Measurements from ENCODE around the gene STRN. TPM values are rescaled to one million over a fixed set of nuclear protein-coding genes. Genes with fewer than 3 reads are reported as not detected.

STRN gene
- total RNA-seq, 2 experiments from 2014 or later: 16.1 to 32.6 TPM

- POLR2A ChIA-PET: no interaction called here
- H3K4me3 ChIP-seq (ENCODE audit: low read depth, low read length, poor library complexity, severe bottlenecking): no peak overlapping the region
- TF ChIP-seq, protein P1, sequence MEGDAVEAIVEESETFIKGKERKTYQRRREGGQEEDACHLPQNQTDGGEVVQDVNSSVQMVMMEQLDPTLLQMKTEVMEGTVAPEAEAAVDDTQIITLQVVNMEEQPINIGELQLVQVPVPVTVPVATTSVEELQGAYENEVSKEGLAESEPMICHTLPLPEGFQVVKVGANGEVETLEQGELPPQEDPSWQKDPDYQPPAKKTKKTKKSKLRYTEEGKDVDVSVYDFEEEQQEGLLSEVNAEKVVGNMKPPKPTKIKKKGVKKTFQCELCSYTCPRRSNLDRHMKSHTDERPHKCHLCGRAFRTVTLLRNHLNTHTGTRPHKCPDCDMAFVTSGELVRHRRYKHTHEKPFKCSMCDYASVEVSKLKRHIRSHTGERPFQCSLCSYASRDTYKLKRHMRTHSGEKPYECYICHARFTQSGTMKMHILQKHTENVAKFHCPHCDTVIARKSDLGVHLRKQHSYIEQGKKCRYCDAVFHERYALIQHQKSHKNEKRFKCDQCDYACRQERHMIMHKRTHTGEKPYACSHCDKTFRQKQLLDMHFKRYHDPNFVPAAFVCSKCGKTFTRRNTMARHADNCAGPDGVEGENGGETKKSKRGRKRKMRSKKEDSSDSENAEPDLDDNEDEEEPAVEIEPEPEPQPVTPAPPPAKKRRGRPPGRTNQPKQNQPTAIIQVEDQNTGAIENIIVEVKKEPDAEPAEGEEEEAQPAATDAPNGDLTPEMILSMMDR (conservative IDR thresholded peaks at IDR 0.05; ENCODE audit: low read length): no peak
- TF ChIP-seq EZH2phosphoT487 (IDR thresholded peaks at IDR 0.05; ENCODE audit: borderline replicate concordance, low read depth, low read length): no peak
- BruUV-seq (replicated peaks): no TSS peak
- no peak overlapping the region for H2AFZ ChIP-seq (ENCODE audit: low read length)
- H4K20me1 ChIP-seq (ENCODE audit: insufficient read depth, low read length): no peaks in the 10 kb centered on the region
- intact Hi-C loops (cut with micrococcal nuclease; ENCODE audit: unreplicated experiment): no loop called here
- no peaks in the 10 kb centered on the region for H3K4me1 ChIP-seq (ENCODE audit: insufficient read depth, low read length, poor library complexity, severe bottlenecking)
- no peak overlapping the region for H3K4me2 ChIP-seq (ENCODE audit: low read length)
- no peaks in the 10 kb centered on the region for H3K36me3 ChIP-seq (ENCODE audit: insufficient read depth, low read length)
- CTCF ChIA-PET (ENCODE audit: unreplicated experiment): no interaction called here
- no peaks in the 10 kb centered on the region for H3K9me2 ChIP-seq (ENCODE audit: insufficient read depth, low read length)
- no peak for DNase-seq (ENCODE audit: low spot score)
- H3K27ac ChIP-seq (ENCODE audit: low read depth, low read length, poor library complexity, severe bottlenecking): no peak overlapping the region
- H3K79me2 ChIP-seq (ENCODE audit: insufficient read depth, low read depth, low read length): no peaks in the 10 kb centered on the region
- no peaks in the 10 kb centered on the region for H3K9me3 ChIP-seq (ENCODE audit: low read length)
Measured at GRCh38 chr2:36800381-36800780, 166.0 kb downstream of the STRN start.

DNA sequence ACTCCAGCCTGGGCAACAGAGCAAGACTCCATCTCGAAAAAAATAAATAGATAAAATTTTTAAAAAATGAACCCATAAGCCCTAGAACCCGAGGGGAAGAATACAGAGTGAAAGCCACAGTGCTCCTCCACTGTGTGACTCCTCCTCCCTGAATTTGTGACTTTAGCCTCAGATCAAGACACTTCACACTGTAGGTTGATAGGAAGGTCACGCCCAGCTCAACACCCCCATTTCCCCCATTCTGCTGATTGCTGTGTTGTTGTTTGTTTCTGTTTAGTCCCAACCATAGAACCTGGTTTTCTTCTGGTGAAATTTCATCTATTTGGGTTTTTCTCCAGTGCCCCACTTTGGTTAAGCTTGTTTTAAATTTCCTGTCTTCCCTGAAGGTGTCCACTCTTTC lies 167.6 kb downstream of the STRN start:
- TF ChIP-seq, protein P1 (conservative IDR thresholded peaks at IDR 0.05; ENCODE audit: low read length): no peak
- TF ChIP-seq EZH2phosphoT487 (IDR thresholded peaks at IDR 0.05; ENCODE audit: borderline replicate concordance, low read depth, low read length): no peak
- H3K9me3 ChIP-seq (ENCODE audit: low read length): no peaks in the 10 kb centered on the region
- BruUV-seq (replicated peaks): no TSS peak
- H4K20me1 ChIP-seq (ENCODE audit: insufficient read depth, low read length): no peaks in the 10 kb centered on the region
- ChIA-PET CTCF (ENCODE audit: unreplicated experiment) (no interaction called here), POLR2A (no interaction called here)
- no peak for DNase-seq (ENCODE audit: low spot score)
- no peak overlapping the region for H3K4me3 ChIP-seq (ENCODE audit: low read depth, low read length, poor library complexity, severe bottlenecking)
- no peaks in the 10 kb centered on the region for H3K4me1 ChIP-seq (ENCODE audit: insufficient read depth, low read length, poor library complexity, severe bottlenecking)
- H3K27ac ChIP-seq (ENCODE audit: low read depth, low read length, poor library complexity, severe bottlenecking): no peak overlapping the region
- no peak overlapping the region for H2AFZ ChIP-seq (ENCODE audit: low read length)
- H3K79me2 ChIP-seq (ENCODE audit: insufficient read depth, low read depth, low read length): no peaks in the 10 kb centered on the region
- no peak overlapping the region for H3K4me2 ChIP-seq (ENCODE audit: low read length)
- H3K36me3 ChIP-seq (ENCODE audit: insufficient read depth, low read length): no peaks in the 10 kb centered on the region
- no peaks in the 10 kb centered on the region for H3K9me2 ChIP-seq (ENCODE audit: insufficient read depth, low read length)
- intact Hi-C loops (cut with micrococcal nuclease; ENCODE audit: unreplicated experiment): no loop called here

DNA sequence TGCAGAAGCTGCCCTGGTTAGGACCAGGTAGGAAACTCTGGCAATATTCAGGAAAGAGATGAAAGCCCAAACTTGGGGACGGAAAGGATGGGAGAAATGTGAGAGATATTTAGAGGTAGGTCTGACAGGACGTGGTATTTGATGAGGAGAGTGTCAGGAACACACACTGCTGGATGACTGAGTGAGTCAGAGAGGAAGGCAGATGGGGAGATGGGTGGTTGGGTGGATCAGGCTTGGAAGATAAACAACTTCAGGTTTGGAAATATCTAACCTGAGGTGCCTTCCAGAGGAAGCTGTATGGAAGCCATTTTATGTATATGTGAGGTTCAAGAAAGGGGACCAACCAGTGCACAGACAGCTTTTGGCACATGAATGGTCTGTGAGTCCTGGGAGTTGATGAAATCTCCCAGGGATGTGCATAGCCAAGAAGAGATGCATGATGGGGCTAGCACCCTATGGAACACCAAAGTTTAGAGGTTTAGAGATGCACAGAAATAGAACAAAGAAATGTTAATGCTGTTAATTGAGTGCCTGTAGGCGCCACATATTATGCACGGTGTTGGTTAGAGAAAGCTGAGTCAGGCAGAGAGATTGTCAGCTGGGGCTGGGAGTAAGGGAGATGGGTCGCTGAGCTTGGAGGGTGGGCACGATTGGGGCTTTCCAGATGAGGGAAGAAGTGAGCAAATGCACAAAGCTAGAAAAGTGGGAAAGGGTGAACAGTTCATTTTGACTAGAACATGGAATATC lies 168.8 kb downstream of the STRN start:
- CTCF ChIA-PET (ENCODE audit: unreplicated experiment): no interaction called here
- TF ChIP-seq EZH2phosphoT487 (IDR thresholded peaks at IDR 0.05; ENCODE audit: borderline replicate concordance, low read depth, low read length): no peak
- TF ChIP-seq, protein P1 (conservative IDR thresholded peaks at IDR 0.05; ENCODE audit: low read length): no peak
- Histone ChIP-seq H3K36me3 (ENCODE audit: insufficient read depth, low read length) (no peaks in the 10 kb centered on the region), H3K27ac (ENCODE audit: low read depth, low read length, poor library complexity, severe bottlenecking) (no peak overlapping the region), H3K9me2 (ENCODE audit: insufficient read depth, low read length) (no peaks in the 10 kb centered on the region), H4K20me1 (ENCODE audit: insufficient read depth, low read length) (no peaks in the 10 kb centered on the region), H3K4me3 (ENCODE audit: low read depth, low read length, poor library complexity, severe bottlenecking) (no peak overlapping the region), H3K9me3 (ENCODE audit: low read length) (no peaks in the 10 kb centered on the region), H2AFZ (ENCODE audit: low read length) (no peak overlapping the region), H3K4me2 (ENCODE audit: low read length) (no peak overlapping the region), H3K4me1 (ENCODE audit: insufficient read depth, low read length, poor library complexity, severe bottlenecking) (no peaks in the 10 kb centered on the region), H3K79me2 (ENCODE audit: insufficient read depth, low read depth, low read length) (no peaks in the 10 kb centered on the region)
- POLR2A ChIA-PET: interaction anchor here (1.3 kb wide), 1 partner anchor 9 kb away, joined by 3 read pairs; no protein-coding TSS in a partner anchor
- DNase-seq (ENCODE audit: low spot score): no peak
- no TSS peak for BruUV-seq (replicated peaks)
- intact Hi-C loops (cut with micrococcal nuclease; ENCODE audit: unreplicated experiment): no loop called here
